ENCODE measurements around the gene CLPTM1. TPM values are rescaled to one million over a fixed set of nuclear protein-coding genes. Genes with fewer than 3 reads are reported as not detected.
A peak's percentile ranks its signal among the peaks of the same experiment; 100 is the strongest.
"Not testable (repeated sequence)": the region's sequence is repeated elsewhere in the genome, so short reads cannot be mapped to it uniquely, and the experiment has no call there.

CLPTM1 gene, protein sequence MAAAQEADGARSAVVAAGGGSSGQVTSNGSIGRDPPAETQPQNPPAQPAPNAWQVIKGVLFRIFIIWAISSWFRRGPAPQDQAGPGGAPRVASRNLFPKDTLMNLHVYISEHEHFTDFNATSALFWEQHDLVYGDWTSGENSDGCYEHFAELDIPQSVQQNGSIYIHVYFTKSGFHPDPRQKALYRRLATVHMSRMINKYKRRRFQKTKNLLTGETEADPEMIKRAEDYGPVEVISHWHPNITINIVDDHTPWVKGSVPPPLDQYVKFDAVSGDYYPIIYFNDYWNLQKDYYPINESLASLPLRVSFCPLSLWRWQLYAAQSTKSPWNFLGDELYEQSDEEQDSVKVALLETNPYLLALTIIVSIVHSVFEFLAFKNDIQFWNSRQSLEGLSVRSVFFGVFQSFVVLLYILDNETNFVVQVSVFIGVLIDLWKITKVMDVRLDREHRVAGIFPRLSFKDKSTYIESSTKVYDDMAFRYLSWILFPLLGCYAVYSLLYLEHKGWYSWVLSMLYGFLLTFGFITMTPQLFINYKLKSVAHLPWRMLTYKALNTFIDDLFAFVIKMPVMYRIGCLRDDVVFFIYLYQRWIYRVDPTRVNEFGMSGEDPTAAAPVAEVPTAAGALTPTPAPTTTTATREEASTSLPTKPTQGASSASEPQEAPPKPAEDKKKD
- 10 to 100 TPM; 37.2 to 81.3 (median 59.5) TPM for total RNA-seq

DNA sequence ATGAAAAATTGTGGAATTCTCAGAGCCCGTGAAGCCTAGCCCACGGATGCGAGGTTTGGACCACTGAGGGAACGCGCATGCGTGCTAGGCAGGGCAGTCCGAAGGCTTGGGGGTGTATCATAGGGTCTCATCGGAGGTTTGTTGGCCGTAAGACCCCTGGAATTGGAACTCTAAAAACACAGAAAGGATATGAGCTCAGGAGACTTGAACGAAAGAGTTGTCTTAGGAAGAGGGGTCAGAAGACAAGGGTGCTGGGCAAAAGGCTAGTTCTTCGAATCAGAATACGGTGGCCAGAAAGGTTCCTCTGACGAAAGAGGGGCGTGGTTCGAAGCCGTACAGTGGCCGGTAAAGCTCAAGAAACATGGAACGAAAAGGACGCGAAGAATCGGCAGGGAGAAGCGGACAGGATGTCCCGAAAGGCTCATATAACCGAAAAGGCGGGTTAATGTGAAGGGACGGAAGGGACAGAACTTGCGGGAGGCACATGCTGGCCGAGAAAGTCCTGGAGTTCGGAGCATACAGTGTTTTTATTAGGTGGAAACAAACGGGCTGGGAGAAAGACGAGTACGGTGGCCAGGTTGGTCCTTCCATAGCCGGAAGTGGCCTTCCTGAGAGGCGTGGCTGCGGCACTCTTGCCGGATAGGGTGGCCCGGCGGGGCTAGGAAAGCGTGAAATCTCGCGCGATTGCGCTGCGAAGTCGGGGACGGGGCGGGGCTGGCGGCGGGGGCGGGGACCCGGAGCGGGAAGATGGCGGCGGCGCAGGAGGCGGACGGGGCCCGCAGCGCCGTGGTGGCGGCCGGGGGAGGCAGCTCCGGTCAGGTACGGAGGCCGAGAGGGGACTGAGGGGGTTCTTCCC lies at the start of gene CLPTM1:
TSS of gene CLPTM1 (plus strand) at position 732 of the 856 bp plus-strand sequence. CDS start at position 748, 16 bp downstream.
- H3K27ac ChIP-seq = peak within 1 kb of the TSS; percentile 96 to 98
- in situ Hi-C loops (cut with MboI; ENCODE audit: low pct_unique_long_range_greater_than_20kb in 2 of 9, low sequenced_read_pairs in 9 of 9, unreplicated experiment in 9 of 9) = no loop called here
- peak within 1 kb of the TSS; percentile 76 to 95 (median 83) for H3K4me3 ChIP-seq
- peak; percentile 86 to 96 (median 94) for ATAC-seq (replicated peaks in 6 of 8)
- peaks cover 8 to 13% of the 10 kb centered on the region in 2 donors for H3K4me1 ChIP-seq (replicated peaks in 1 of 2)
- WGBS, 10 experiments = 0 to 20% (median 1%) methylated on average over 2 to 30 of the region's 65 CpGs

- WGBS, 10 experiments = 0% methylated on average over 2 of the region's 20 CpGs; no CpG with 5 or more reads in 8 of the 10 experiments
- H3K4me1 ChIP-seq (replicated peaks in 1 of 2) = peaks cover 0 to 12% of the 10 kb centered on the region in 2 donors
- ATAC-seq (replicated peaks in 6 of 8) = peak; percentile 4 to 69 (median 24)
- no peak within 1 kb of the TSS for H3K27ac ChIP-seq
- peak within 1 kb of the TSS in 2 of 5 donors; percentile 2 to 16 for H3K4me3 ChIP-seq
- in situ Hi-C loops (cut with MboI; ENCODE audit: low pct_unique_long_range_greater_than_20kb in 2 of 9, low sequenced_read_pairs in 9 of 9, unreplicated experiment in 9 of 9) = no loop called here
These were observed 49.6 kb upstream of the CLPTM1 start, which contains the start of gene APOE for GRCh38 chr19:44905437-44906160. TSS of gene APOE (plus strand) at chr19:44905796. CDS start at chr19:44906625, 829 bp downstream.

DNA sequence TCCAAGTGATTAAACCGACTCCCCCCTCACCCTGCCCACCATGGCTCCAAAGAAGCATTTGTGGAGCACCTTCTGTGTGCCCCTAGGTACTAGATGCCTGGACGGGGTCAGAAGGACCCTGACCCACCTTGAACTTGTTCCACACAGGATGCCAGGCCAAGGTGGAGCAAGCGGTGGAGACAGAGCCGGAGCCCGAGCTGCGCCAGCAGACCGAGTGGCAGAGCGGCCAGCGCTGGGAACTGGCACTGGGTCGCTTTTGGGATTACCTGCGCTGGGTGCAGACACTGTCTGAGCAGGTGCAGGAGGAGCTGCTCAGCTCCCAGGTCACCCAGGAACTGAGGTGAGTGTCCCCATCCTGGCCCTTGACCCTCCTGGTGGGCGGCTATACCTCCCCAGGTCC lies 47.6 kb upstream of the CLPTM1 start:
- Histone ChIP-seq H3K27ac (no peak overlapping the region), H3K4me1 (replicated peaks in 1 of 2) (peaks cover 0 to 12% of the 10 kb centered on the region in 2 donors), H3K4me3 (no peak overlapping the region)
- no peak for ATAC-seq (replicated peaks in 6 of 8)
- WGBS, 10 experiments = 0 to 100% (median 90%) methylated on average over 1 to 9 of the region's 12 CpGs; no CpG with 5 or more reads in 4 of the 10 experiments
- in situ Hi-C loops (cut with MboI; ENCODE audit: low pct_unique_long_range_greater_than_20kb in 2 of 9, low sequenced_read_pairs in 9 of 9, unreplicated experiment in 9 of 9) = no loop called here

GRCh38 chr19:44908074-44908835 lies 46.9 kb upstream of the CLPTM1 start:
- peaks cover 0 to 12% of the 10 kb centered on the region in 2 donors for H3K4me1 ChIP-seq (replicated peaks in 1 of 2)
- in situ Hi-C loops (cut with MboI; ENCODE audit: low pct_unique_long_range_greater_than_20kb in 2 of 9, low sequenced_read_pairs in 9 of 9, unreplicated experiment in 9 of 9) = no loop called here
- no peak overlapping the region for H3K4me3 ChIP-seq
- 0 to 100% (median 63%) methylated on average over 1 to 10 of the region's 46 CpGs; no CpG with 5 or more reads in 6 of the 10 experiments for WGBS, 10 experiments
- H3K27ac ChIP-seq = no peak overlapping the region
- ATAC-seq (replicated peaks in 6 of 8) = no peak

GRCh38 chr19:44908836-44909261 lies 46.3 kb upstream of the CLPTM1 start:
- H3K27ac ChIP-seq = no peak overlapping the region
- in situ Hi-C loops (cut with MboI; ENCODE audit: low pct_unique_long_range_greater_than_20kb in 2 of 9, low sequenced_read_pairs in 9 of 9, unreplicated experiment in 9 of 9) = no loop called here
- H3K4me3 ChIP-seq = no peak overlapping the region
- H3K4me1 ChIP-seq (replicated peaks in 1 of 2) = peaks cover 2 to 13% of the 10 kb centered on the region in 2 donors
- no peak for ATAC-seq (replicated peaks in 6 of 8)
- WGBS, 10 experiments = 80 to 98% methylated on average over 2 to 7 of the region's 44 CpGs; no CpG with 5 or more reads in 8 of the 10 experiments

- H3K4me3 ChIP-seq = no peak overlapping the region
- in situ Hi-C loops (cut with MboI; ENCODE audit: low pct_unique_long_range_greater_than_20kb in 2 of 9, low sequenced_read_pairs in 9 of 9, unreplicated experiment in 9 of 9) = no loop called here
- WGBS, 10 experiments = 100% methylated on average over 1 of the region's 5 CpGs; no CpG with 5 or more reads in 9 of the 10 experiments
- ATAC-seq (replicated peaks in 6 of 8) = no peak
- H3K27ac ChIP-seq = no peak overlapping the region
- peaks cover 10 to 18% of the 10 kb centered on the region in 2 donors for H3K4me1 ChIP-seq (replicated peaks in 1 of 2)
These were observed 45.4 kb upstream of the CLPTM1 start for GRCh38 chr19:44909775-44910174.

DNA sequence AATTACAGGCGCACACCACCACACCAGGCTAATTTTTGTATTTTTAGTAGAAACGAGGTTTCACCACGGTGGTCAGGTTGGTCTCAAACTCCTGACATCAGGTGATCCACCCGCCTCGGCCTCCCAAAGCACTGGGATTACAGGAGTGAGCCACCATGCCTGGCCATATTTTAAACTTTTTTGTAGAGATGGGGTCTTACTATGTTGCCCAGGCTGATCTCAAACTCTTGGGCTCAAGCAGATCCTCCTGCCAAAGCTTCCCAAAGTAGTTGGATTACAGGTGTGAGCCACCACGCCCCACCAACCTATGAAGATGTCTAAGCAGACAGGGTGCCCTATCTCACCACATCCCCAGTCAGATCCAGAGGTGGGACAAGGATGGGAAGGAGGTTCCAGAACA lies 43.3 kb upstream of the CLPTM1 start:
- H3K4me1 ChIP-seq (replicated peaks in 1 of 2); in situ Hi-C loops (cut with MboI; ENCODE audit: low pct_unique_long_range_greater_than_20kb in 2 of 9, low sequenced_read_pairs in 9 of 9, unreplicated experiment in 9 of 9); H3K4me3 ChIP-seq; ATAC-seq (replicated peaks in 6 of 8); H3K27ac ChIP-seq: not testable (repeated sequence)
- WGBS, 10 experiments = 83 to 100% (median 100%) methylated on average over 1 to 6 of the region's 6 CpGs; no CpG with 5 or more reads in 5 of the 10 experiments

- Histone ChIP-seq H3K4me1 (replicated peaks in 1 of 2) (peaks cover 6 to 10% of the 10 kb centered on the region in 2 donors), H3K4me3 (no peak overlapping the region), H3K27ac (no peak overlapping the region)
- in situ Hi-C loops (cut with MboI; ENCODE audit: low pct_unique_long_range_greater_than_20kb in 2 of 9, low sequenced_read_pairs in 9 of 9, unreplicated experiment in 9 of 9) = no loop called here
- no peak for ATAC-seq (replicated peaks in 6 of 8)
- 44% methylated on average over 3 of the region's 6 CpGs; no CpG with 5 or more reads in 9 of the 10 experiments for WGBS, 10 experiments
These were observed 42.3 kb upstream of the CLPTM1 start for GRCh38 chr19:44912854-44913253.

DNA sequence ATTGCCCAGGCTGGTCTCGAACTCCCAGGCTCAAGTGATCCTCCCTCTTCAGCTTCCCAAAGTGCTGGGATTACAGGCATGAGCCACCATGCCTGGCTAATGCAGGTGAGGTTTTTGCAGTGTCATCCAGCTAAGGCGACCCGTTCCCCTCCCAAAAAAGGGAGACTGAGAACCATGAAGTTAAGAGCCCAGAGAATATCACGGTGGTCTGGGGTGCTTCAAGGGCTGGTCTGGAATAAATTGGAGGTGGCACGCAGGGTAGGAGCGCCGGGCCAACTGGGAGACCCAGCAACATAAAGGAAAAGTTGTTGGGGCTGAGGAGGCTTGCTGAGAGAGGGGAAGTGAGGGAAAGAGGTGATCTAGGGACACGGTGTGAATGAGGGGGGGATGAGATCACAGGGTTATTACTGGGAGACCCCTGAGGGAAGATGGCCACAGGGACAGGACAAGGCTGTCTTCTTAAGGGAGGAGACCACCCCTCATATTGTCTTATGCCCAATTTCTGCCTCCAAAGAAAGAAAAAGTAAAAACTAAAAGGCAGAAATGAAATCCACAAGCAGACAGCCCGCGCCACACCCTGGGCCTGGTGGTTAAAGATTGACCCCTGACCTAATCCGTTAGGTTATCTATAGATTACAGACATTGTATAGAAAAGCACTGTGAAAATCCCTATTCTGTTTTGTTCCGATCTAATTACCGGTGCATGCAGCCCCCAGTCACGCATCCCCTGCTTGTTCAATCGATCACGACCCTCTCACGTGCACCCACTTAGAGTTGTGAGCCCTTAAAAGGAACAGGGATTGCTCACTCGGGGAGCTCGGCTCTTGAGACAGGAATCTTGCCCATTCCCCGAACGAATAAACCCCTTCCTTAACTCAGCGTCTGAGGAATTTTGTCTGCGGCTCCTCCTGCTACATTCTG lies 41.4 kb upstream of the CLPTM1 start:
- H3K27ac ChIP-seq; ATAC-seq (replicated peaks in 6 of 8); in situ Hi-C loops (cut with MboI; ENCODE audit: low pct_unique_long_range_greater_than_20kb in 2 of 9, low sequenced_read_pairs in 9 of 9, unreplicated experiment in 9 of 9); H3K4me1 ChIP-seq (replicated peaks in 1 of 2): not testable (repeated sequence)
- WGBS, 10 experiments = 32 to 93% (median 60%) methylated on average over 2 to 13 of the region's 23 CpGs
- peak overlapping the region in 3 of 5 donors; percentile 29 to 48 (median 35) for H3K4me3 ChIP-seq

DNA sequence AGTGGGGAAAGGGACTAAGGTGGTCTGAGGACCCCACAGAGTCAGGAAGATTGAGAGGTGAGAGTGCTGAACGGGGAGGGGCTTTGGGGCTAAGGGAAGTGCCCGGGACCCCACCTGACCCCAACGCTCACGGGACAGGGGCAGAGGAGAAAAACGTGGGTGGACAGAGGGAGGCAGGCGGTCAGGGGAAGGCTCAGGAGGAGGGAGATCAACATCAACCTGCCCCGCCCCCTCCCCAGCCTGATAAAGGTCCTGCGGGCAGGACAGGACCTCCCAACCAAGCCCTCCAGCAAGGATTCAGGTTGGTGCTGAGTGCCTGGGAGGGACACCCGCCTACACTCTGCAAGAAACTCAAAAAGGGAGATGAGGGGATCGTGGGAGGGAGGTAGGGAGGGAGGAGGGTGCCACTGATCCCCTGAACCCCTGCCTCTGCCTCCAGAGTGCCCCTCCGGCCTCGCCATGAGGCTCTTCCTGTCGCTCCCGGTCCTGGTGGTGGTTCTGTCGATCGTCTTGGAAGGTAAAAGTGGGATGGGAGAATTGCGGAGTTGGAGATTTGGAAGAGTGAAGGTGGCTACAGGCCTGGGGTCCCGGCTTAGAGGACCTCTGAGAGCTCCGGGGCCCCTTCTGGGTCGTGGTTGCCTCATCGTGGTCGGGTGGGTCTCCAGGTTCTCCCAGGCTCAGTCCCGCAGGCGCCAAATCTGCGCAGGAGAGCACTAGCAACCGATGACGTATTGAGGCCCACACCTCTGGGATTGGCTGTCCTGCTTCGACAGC lies 40.6 kb upstream of the CLPTM1 start, which contains the start of gene APOC1:
TSS of gene APOC1 (plus strand) at position 176 of the 774 bp plus-strand sequence. CDS start at position 460, 284 bp downstream.
- WGBS, 10 experiments = 0 to 14% methylated on average over 3 to 4 of the region's 28 CpGs; no CpG with 5 or more reads in 8 of the 10 experiments
- peak within 1 kb of the TSS; percentile 13 to 50 for H3K27ac ChIP-seq
- in situ Hi-C loops (cut with MboI; ENCODE audit: low pct_unique_long_range_greater_than_20kb in 2 of 9, low sequenced_read_pairs in 9 of 9, unreplicated experiment in 9 of 9); H3K4me1 ChIP-seq (replicated peaks in 1 of 2): not testable (repeated sequence)
- peak within 1 kb of the TSS; percentile 29 to 48 (median 37) for H3K4me3 ChIP-seq
- ATAC-seq (replicated peaks in 6 of 8) = peak; percentile 89 to 96 (median 94)
